IPS-18a (cell line): Measurements from ENCODE around the gene LCAT.

ENCODE experiments used
- H3K27ac ChIP-seq: one replicate; pipeline ENCODE4 v1.5.1; 2013; ENCODE audit warnings: low read length
- H3K27me3 ChIP-seq: one replicate; pipeline ENCODE4 v1.6.1; 2013; ENCODE audit warnings: mild to moderate bottlenecking, low read length; ENCODE audit not compliant: control insufficient read depth, insufficient read depth
- H3K36me3 ChIP-seq: one replicate; pipeline ENCODE4 v1.6.1; 2013; ENCODE audit warnings: low read depth, low read length; ENCODE audit not compliant: control insufficient read depth
- H3K4me1 ChIP-seq: one replicate; pipeline ENCODE4 v1.6.1; 2013; ENCODE audit warnings: low read depth, low read length; ENCODE audit not compliant: control insufficient read depth
- H3K4me3 ChIP-seq: one replicate; pipeline ENCODE4 v1.5.1; 2013; ENCODE audit warnings: low read length
- H3K9ac ChIP-seq: one replicate; pipeline ENCODE4 v1.6.1; 2013; ENCODE audit warnings: mild to moderate bottlenecking, low read length, moderate library complexity
- H3K9me3 ChIP-seq: one replicate; pipeline ENCODE4 v1.6.1; 2013; ENCODE audit warnings: low read depth, low read length; ENCODE audit not compliant: control insufficient read depth

Gene LCAT

DNA sequence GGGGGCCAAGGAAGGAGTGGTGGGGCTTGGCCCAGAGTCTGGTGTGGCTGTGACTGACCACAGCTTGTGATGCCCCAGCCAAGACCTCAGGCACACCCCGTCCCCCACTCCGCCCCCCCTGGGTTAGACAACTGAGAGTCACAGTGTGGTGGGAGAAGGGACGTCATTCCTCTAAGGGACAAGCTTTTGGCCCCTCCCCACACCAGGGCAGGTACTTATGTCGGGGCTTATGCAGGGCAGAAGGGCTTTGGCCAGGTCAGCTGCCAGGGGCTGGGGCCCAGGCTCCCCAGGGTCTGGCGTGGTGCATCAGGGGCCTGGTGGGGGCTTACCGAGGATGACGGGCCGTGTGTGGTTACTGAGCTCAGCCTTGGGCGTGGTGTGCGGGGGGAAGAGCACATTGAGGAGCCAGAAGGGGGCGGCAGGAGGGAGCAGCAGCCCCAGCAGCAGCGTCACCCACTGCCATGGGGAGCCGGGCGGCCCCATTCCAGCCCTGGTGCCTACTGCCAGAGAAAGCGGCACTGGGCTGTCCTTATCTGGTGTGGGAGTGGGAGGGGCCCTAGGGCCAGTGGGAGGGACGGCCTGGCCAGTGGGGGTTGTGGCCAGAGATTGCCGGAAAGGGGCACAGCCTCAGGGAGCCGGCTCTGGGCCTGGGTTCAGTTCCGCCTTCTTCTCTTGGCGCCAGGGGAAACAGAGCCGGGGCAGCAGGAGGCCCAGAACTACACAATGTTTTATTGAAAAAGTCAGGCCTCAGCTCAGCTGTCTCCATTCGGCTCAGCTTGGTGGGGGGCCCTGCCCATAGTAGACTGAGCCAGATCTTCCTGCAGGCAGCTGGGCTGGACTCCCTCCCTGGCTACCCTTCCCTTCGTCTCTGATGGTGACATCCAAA lies at the start of gene LCAT:
LCAT (minus strand) TSS at position 502 of the 886 bp plus-strand sequence; CDS start at position 483, 19 bp downstream.
- no peak within 1 kb of the TSS for H3K9ac ChIP-seq
- H3K9me3 ChIP-seq: no peaks in the 10 kb centered on the region
- H3K36me3 ChIP-seq: peaks cover 29% of the 10 kb centered on the region
- no peaks in the 10 kb centered on the region for H3K4me1 ChIP-seq
- no peaks in the 10 kb centered on the region for H3K27me3 ChIP-seq
- no peak within 1 kb of the TSS for H3K27ac ChIP-seq
- no peak within 1 kb of the TSS for H3K4me3 ChIP-seq

DNA sequence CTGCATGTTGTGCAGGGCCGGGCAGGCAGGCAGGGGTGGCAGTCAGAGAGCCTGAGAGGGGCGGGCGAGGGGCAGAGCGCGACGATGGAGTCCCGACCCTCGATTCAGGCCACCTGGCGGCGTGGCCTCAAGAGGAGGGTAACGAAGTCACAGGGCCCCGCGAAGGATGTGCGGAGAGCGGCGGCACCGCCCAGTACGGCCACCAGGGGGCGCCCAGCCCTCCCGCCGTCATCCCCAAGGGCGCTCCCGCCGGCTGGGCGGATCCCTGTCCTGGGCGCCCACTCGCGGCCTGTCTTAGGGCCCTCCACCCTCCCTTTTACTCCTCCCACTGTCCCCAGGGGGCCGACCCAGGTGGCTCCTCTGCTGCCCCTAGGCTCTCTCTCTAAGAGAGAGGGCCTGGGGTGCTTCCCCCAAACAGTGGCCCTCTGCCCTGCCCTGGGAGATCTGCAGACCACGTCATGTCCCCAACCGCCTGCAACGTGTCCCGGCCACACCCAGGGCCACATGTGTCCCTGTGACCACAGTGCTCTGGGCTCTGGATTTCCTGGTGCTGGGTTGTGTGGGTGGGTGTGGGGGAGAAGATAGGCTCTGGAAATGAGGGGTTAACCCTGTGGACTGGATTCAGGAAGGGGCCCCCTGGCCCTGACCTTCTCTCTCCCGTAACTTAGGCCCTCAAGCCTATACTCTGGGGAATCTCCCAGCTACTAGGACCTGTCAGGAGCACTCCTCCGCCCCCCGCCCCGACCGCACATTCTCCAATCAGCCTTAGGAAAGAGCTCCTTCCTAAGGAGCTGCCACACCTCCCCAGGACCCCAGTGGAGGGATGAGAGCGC lies 49.5 kb upstream of the LCAT start:
- Histone ChIP-seq H3K27me3 (peaks cover 12% of the 10 kb centered on the region), H3K9ac (no peak overlapping the region), H3K9me3 (no peaks in the 10 kb centered on the region), H3K4me3 (no peak overlapping the region), H3K36me3 (no peaks in the 10 kb centered on the region), H3K4me1 (no peaks in the 10 kb centered on the region), H3K27ac (no peak overlapping the region)

DNA sequence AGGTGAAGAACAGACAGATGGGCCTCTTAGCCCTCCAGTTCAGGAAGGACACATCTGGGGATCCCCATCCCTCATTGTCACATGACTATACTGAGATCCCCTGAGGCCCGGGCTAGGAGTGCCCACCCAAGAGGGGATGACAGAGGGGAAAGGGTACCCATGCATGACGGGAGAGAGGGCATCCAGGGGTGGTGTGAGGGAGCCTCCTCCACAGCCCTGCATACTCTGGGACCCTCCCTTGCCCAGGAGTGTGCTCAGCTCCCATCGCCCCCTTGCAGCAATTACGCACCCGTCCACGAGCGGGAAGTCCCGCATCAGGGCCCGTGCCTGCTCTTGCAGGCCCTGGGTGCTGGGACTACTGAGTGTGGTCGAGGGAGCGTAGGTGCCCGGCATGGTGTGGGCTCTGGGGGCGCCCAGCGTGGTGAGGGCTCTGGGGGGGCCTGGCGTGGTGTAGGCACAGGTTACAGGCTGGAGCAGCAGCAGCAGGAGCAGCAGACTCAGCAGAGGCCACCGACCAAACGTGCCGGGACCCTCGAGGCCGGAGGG lies 48.8 kb upstream of the LCAT start:
- no peak overlapping the region for H3K9ac ChIP-seq
- peaks cover 12% of the 10 kb centered on the region for H3K27me3 ChIP-seq
- no peak overlapping the region for H3K4me3 ChIP-seq
- H3K27ac ChIP-seq: no peak overlapping the region
- no peaks in the 10 kb centered on the region for H3K9me3 ChIP-seq
- no peaks in the 10 kb centered on the region for H3K36me3 ChIP-seq
- H3K4me1 ChIP-seq: no peaks in the 10 kb centered on the region

DNA sequence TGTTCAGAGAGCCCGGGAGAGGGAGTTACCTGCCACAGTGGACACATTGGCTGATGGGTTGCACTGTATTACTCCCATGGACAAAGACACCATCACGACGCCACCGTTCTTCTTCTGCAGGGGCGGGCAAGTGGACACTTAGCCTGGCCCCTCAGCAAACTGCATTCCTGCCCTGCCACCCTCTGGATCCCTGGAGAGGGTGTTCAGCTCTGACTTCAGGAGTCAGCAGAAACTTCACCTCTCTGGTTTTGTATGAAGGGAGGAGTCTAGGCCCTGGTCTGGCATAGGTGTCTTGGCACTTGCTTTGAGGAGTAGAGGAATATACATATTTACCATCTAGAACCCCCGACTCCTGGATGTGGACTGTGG lies 46.1 kb upstream of the LCAT start:
- Histone ChIP-seq H3K9me3 (no peaks in the 10 kb centered on the region), H3K4me3 (no peak overlapping the region), H3K36me3 (no peaks in the 10 kb centered on the region), H3K4me1 (no peaks in the 10 kb centered on the region), H3K27me3 (peaks cover 12% of the 10 kb centered on the region), H3K27ac (no peak overlapping the region), H3K9ac (no peak overlapping the region)

- Histone ChIP-seq H3K4me3 (no peak overlapping the region), H3K27ac (no peak overlapping the region), H3K4me1 (no peaks in the 10 kb centered on the region)
These were observed 45.5 kb upstream of the LCAT start for GRCh38 chr16:67989322-67990017.

GRCh38 chr16:67988675-67989074 lies 44.8 kb upstream of the LCAT start:
- H3K9me3 ChIP-seq: no peaks in the 10 kb centered on the region
- H3K9ac ChIP-seq: no peak overlapping the region
- H3K36me3 ChIP-seq: no peaks in the 10 kb centered on the region
- H3K4me3 ChIP-seq: no peak overlapping the region
- H3K27ac ChIP-seq: no peak overlapping the region
- H3K4me1 ChIP-seq: no peaks in the 10 kb centered on the region
- peaks cover 12% of the 10 kb centered on the region for H3K27me3 ChIP-seq

More at GRCh38 chr16:67989322-67990017, 45.5 kb upstream of the LCAT start:
- peaks cover 12% of the 10 kb centered on the region for H3K27me3 ChIP-seq
- H3K36me3 ChIP-seq: no peaks in the 10 kb centered on the region
- no peaks in the 10 kb centered on the region for H3K9me3 ChIP-seq
- H3K9ac ChIP-seq: no peak overlapping the region

DNA sequence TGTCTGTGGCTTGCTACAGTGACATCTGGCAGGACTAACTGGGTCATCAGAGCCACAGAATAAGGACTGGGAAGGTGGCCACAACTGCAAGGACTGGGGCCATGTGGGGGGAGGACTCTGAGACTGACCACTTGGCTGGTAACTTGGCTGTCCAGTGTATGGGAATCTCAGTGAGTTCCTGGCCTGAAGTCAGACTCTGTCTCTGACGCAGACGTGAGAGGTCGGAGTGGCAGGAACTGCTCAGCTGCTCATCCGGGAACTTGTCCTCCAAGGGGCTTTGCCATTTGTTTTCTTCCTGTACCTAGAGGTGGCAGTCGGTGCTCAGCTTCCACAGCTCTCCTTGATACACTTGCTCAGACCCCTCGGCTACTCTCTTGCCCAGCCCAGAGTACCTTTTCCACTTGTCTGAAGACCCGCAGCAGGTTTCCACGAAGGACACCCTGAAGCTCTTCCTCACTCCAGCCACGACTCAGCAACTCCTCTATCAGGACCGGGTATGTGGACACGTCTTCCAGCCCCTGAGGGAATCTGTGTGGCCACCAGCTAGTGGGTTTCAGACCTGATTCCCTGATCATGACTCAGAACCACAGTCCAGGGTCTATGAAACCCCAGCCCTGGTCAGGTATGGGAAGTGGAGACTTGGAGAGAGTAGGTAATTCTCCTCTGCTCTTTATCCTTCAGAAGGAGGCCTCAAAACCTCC lies 43.7 kb upstream of the LCAT start:
- no peak overlapping the region for H3K9ac ChIP-seq
- no peak overlapping the region for H3K27ac ChIP-seq
- no peak overlapping the region for H3K4me3 ChIP-seq
- H3K27me3 ChIP-seq: peaks cover 8% of the 10 kb centered on the region
- no peaks in the 10 kb centered on the region for H3K4me1 ChIP-seq
- H3K9me3 ChIP-seq: no peaks in the 10 kb centered on the region
- H3K36me3 ChIP-seq: no peaks in the 10 kb centered on the region

- Histone ChIP-seq H3K36me3 (no peaks in the 10 kb centered on the region), H3K27me3 (peaks cover 1% of the 10 kb centered on the region), H3K4me3 (no peak overlapping the region), H3K9me3 (no peaks in the 10 kb centered on the region), H3K4me1 (no peaks in the 10 kb centered on the region), H3K9ac (no peak overlapping the region), H3K27ac (no peak overlapping the region)
These were observed 43.0 kb upstream of the LCAT start for GRCh38 chr16:67986949-67987348.

DNA sequence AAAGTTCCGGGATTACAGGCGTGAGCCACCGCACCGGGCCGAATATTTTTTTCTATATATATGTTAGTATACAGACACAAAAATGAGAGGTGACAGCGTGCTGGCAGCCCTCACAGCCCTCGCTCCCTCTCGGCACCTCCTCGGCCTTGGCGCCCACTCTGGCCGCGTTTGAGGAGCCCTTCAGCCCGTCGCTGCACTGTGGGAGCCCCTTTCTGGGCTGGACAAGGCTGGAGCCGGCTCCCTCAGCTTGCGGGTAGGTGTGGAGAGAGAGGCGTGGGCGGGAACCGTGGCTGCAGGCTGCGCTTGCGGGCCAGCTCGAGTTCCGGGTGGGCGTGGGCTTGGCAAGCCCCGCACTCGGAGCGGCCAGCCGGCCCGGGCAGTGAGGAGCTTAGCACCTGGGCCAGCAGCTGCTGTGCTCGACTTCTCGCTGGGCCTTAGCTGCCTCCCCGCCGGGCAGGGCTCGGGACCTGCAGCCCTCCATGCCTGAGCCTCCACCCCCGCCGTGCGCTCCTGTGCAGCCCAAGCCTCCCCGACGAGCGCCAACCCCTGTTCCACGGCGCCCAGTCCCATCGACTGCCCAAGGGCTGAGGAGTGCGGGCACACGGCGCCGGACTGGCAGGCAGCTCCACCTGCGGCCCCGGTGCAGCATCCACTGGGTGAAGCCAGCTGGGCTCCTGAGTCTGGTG lies 38.2 kb upstream of the LCAT start:
- Histone ChIP-seq H3K4me1 (no peaks in the 10 kb centered on the region), H3K36me3 (no peaks in the 10 kb centered on the region), H3K27ac (no peak overlapping the region), H3K27me3 (no peaks in the 10 kb centered on the region), H3K4me3 (no peak overlapping the region), H3K9me3 (no peaks in the 10 kb centered on the region), H3K9ac (no peak overlapping the region)

- H3K36me3 ChIP-seq: no peaks in the 10 kb centered on the region
- no peak within 1 kb of the TSS for H3K27ac ChIP-seq
- no peak within 1 kb of the TSS for H3K9ac ChIP-seq
- H3K4me3 ChIP-seq: no peak within 1 kb of the TSS
- no peaks in the 10 kb centered on the region for H3K27me3 ChIP-seq
- H3K9me3 ChIP-seq: no peaks in the 10 kb centered on the region
- H3K4me1 ChIP-seq: no peaks in the 10 kb centered on the region
These were observed 36.2 kb upstream of the LCAT start, which contains the start of gene DPEP3 for GRCh38 chr16:67979955-67980678. Gene DPEP3, minus strand, starts transcription at chr16:67980499. Its CDS starts 119 bp downstream, at chr16:67980380.
